ENCODE results near the gene SYT9.

SYT9 gene

GRCh38 chr11:7485186-7486097 is 233.7 kb downstream of the SYT9 start, which contains the start of gene OLFML1:
OLFML1 (plus strand) TSS chr11:7485506; CDS start chr11:7485876, 370 bp downstream.
- H3K4me3 ChIP-seq (ENCODE audit: low read depth, low read length), result no peak within 1 kb of the TSS
- no peak for TF ChIP-seq POLR2A (IDR thresholded peaks at IDR 0.05; ENCODE audit: extremely low read depth, insufficient read length)
- TF ChIP-seq, protein P1, sequence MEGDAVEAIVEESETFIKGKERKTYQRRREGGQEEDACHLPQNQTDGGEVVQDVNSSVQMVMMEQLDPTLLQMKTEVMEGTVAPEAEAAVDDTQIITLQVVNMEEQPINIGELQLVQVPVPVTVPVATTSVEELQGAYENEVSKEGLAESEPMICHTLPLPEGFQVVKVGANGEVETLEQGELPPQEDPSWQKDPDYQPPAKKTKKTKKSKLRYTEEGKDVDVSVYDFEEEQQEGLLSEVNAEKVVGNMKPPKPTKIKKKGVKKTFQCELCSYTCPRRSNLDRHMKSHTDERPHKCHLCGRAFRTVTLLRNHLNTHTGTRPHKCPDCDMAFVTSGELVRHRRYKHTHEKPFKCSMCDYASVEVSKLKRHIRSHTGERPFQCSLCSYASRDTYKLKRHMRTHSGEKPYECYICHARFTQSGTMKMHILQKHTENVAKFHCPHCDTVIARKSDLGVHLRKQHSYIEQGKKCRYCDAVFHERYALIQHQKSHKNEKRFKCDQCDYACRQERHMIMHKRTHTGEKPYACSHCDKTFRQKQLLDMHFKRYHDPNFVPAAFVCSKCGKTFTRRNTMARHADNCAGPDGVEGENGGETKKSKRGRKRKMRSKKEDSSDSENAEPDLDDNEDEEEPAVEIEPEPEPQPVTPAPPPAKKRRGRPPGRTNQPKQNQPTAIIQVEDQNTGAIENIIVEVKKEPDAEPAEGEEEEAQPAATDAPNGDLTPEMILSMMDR (IDR thresholded peaks at IDR 0.05; ENCODE audit: low read depth, low read length), result no peak
- TF ChIP-seq, protein P2, sequence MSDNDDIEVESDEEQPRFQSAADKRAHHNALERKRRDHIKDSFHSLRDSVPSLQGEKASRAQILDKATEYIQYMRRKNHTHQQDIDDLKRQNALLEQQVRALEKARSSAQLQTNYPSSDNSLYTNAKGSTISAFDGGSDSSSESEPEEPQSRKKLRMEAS (IDR thresholded peaks at IDR 0.05; ENCODE audit: low read depth, low read length), result no peak
- no peak for TF ChIP-seq MYC (IDR thresholded peaks at IDR 0.05; ENCODE audit: low read depth, low read length)
- DNase-seq (ENCODE audit: low read depth), result no peak

GRCh38 chr11:7486098-7486780 is 234.5 kb downstream of the SYT9 start:
- no peak for DNase-seq (ENCODE audit: low read depth)
- H3K4me3 ChIP-seq (ENCODE audit: low read depth, low read length), result no peak overlapping the region
- TF ChIP-seq POLR2A (IDR thresholded peaks at IDR 0.05; ENCODE audit: extremely low read depth, insufficient read length), result no peak
- TF ChIP-seq, protein P1 (IDR thresholded peaks at IDR 0.05; ENCODE audit: low read depth, low read length), result no peak
- TF ChIP-seq MYC (IDR thresholded peaks at IDR 0.05; ENCODE audit: low read depth, low read length), result no peak
- TF ChIP-seq, protein P2 (IDR thresholded peaks at IDR 0.05; ENCODE audit: low read depth, low read length), result no peak

GRCh38 chr11:7486781-7487140 is 235.1 kb downstream of the SYT9 start:
- DNase-seq (ENCODE audit: low read depth), result no peak
- no peak overlapping the region for H3K4me3 ChIP-seq (ENCODE audit: low read depth, low read length)
- TF ChIP-seq POLR2A (IDR thresholded peaks at IDR 0.05; ENCODE audit: extremely low read depth, insufficient read length), result no peak
- TF ChIP-seq MYC (IDR thresholded peaks at IDR 0.05; ENCODE audit: low read depth, low read length), result no peak
- TF ChIP-seq, protein P2 (IDR thresholded peaks at IDR 0.05; ENCODE audit: low read depth, low read length), result no peak

DNA sequence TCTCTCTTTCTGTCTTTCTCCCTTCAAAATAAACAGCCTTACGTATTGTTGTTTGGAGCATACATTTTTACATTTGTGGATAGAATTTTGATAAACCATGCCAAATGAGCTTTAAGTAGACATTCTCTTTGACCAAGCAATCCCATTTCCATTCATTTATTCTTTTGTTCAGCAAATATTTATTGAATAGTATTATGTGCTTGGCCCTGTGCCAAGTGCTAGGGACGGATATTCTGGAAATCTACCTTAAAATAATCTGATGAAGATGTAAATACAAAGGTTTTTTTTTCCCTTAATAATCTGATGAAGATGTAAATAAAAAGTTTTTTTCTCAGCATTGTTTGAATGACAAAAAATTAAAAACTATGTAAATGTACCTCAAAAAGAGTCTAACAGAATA is 235.7 kb downstream of the SYT9 start:
- TF ChIP-seq, protein P1 (IDR thresholded peaks at IDR 0.05; ENCODE audit: low read depth, low read length), result no peak
- TF ChIP-seq POLR2A (IDR thresholded peaks at IDR 0.05; ENCODE audit: extremely low read depth, insufficient read length) (no peak), MYC (IDR thresholded peaks at IDR 0.05; ENCODE audit: low read depth, low read length) (no peak)
- TF ChIP-seq, protein P2 (IDR thresholded peaks at IDR 0.05; ENCODE audit: low read depth, low read length), result no peak

DNA sequence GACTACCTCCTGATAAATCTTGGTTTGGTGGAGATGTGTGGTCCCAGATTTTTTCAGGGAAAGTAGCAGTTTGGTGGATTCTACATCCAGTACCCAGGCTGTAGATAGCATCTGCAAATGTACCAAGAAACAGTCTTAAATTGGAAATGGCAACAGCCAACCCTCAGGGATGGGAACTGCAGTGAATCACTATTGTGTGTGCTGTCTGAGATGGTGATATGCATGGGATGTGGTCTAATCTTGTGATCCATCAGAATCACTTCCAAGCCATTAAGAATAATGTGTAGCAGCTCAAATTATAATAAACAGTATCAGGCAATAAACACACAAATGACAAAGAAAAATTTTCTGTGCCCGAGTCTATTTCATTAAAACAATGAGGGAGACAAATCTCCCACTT is 237.0 kb downstream of the SYT9 start:
- DNase-seq (ENCODE audit: low read depth), result no peak
- H3K4me3 ChIP-seq (ENCODE audit: low read depth, low read length), result no peak overlapping the region
- TF ChIP-seq, protein P1 (IDR thresholded peaks at IDR 0.05; ENCODE audit: low read depth, low read length), result no peak
- TF ChIP-seq, protein P2 (IDR thresholded peaks at IDR 0.05; ENCODE audit: low read depth, low read length), result no peak
- TF ChIP-seq MYC (IDR thresholded peaks at IDR 0.05; ENCODE audit: low read depth, low read length) (no peak), POLR2A (IDR thresholded peaks at IDR 0.05; ENCODE audit: extremely low read depth, insufficient read length) (no peak)

More for the DNA sequence above, 235.7 kb downstream of the SYT9 start:
- no peak overlapping the region for H3K4me3 ChIP-seq (ENCODE audit: low read depth, low read length)
- DNase-seq (ENCODE audit: low read depth), result no peak
